Prostate gland (tissue), 2 donors: ENCODE measurements around the gene SCEL. TPM values are rescaled to one million over a fixed set of nuclear protein-coding genes. Genes with fewer than 3 reads are reported as not detected.
"Not testable (repeated sequence)": the region's sequence is repeated elsewhere in the genome, so short reads cannot be mapped to it uniquely, and the experiment has no call there.

Experiments
- DNase-seq: peaks from one replicate; pipeline ENCODE4 v3.0.0-alpha.2; 2019; ENCODE audit warnings: low spot score
- H3K27ac ChIP-seq, 2 donors: fragments of 200-600 bp; sonication (generic); 2 replicates each; pipeline ENCODE4 v1.5.1; 2017 to 2019
- H3K27me3 ChIP-seq: fragments of 200-600 bp; sonication (generic); replicated peaks from 2 replicates; pipeline ENCODE4 v1.5.1; 2019; ENCODE audit not compliant: insufficient read depth
- H3K36me3 ChIP-seq, 2 donors: fragments of 200-600 bp; sonication (generic); 1 replicate in 1 of 2; 2 replicates in 1 of 2; pipeline versions ENCODE4 v1.5.1 to v1.8.1; 2017 to 2019
- H3K4me1 ChIP-seq: fragments of 200-600 bp; sonication (generic); replicated peaks from 2 replicates; pipeline ENCODE4 v1.5.1; 2019
- H3K4me3 ChIP-seq, 2 donors: fragments of 200-600 bp; sonication (generic); 2 replicates each; pipeline ENCODE4 v1.5.1; 2017 to 2019
- H3K9me3 ChIP-seq: fragments of 200-600 bp; sonication (generic); 2 replicates; pipeline ENCODE4 v1.5.1; 2017
- POLR2A ChIP-seq: fragments of 450-650 bp; IDR thresholded peaks from one replicate; pipeline ENCODE4 v1.6.1; 2016; ENCODE audit warnings: antibody characterized with exemption, mild to moderate bottlenecking
- POLR2AphosphoS5 ChIP-seq: sonication (generic); formaldehyde crosslinking; IDR thresholded peaks from one replicate; pipeline ENCODE4 v1.6.1; 2017; ENCODE audit warnings: antibody characterized with exemption
- WGBS: methylation state at CpG from one replicate; pipeline ENCODE4 v1.1.5; 2018; 5-methylcytosine and 5-hydroxymethylcytosine counted together
- intact Hi-C: fragments of 100-400 bp; cut with DNase I; formaldehyde crosslinking; loops from one replicate; pipeline ENCODE4 v1.14.2; 2022
- total RNA-seq, 2 donors: library from RNA; depleted of rRNA; stranded (reverse); fragments of >200 nt; gene quantifications; one replicate each; pipeline ENCODE4 v1.1.0, GENCODE V29; 2016
- TF ChIP-seq, protein P1 (sequence below), 4 experiments: fragments of 200-600 bp in 2 of 4; fragments of 450-650 bp in 2 of 4; sonication (generic) in 2 of 4; IDR thresholded peaks; 1 replicate in 3 of 4; 2 replicates in 1 of 4; pipeline ENCODE4 v1.5.1; 2016 to 2019; ENCODE audit warnings: antibody characterized with exemption in 4 of 4, mild to moderate bottlenecking in 2 of 4, moderate library complexity in 2 of 4

SCEL gene
- total RNA-seq, 2 donors from 2014 or later: 0.09 to 2.3 TPM

DNA sequence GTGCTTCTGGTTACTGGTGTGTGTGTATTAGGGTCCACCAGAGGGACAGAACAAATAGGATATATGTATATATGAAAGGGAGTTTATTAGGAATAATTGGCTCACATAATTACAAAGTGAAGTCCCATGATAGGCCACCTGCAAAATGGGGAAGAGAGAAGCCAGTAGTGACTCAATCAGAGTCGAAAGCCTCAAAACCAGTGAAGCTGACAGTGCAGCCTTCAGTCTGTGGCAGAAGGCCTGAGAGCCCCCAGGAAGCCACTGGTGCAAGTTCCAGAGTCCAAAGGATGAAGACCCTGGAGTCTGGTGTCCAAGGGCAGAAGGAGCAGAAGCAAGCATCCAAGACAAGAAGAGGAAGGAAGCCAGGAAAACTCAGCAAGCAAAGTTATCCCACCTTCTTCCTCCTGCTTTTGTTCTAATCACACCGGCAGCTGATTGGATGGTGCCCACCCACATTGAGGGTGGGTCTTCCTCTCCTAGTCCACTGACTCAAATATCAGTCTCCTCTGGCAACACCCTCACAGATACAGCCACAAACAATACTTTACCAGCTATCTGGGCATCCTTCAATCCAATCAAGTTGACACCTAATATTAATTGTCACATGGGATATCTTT is 21.7 kb upstream of the SCEL start:
- DNase-seq: no peak
- Histone ChIP-seq H3K27me3 (no peaks in the 10 kb centered on the region), H3K36me3 (no peaks in the 10 kb centered on the region), H3K27ac (no peak overlapping the region), H3K9me3 (no peaks in the 10 kb centered on the region), H3K4me3 (no peak overlapping the region), H3K4me1 (no peaks in the 10 kb centered on the region)
- TF ChIP-seq, protein P1, sequence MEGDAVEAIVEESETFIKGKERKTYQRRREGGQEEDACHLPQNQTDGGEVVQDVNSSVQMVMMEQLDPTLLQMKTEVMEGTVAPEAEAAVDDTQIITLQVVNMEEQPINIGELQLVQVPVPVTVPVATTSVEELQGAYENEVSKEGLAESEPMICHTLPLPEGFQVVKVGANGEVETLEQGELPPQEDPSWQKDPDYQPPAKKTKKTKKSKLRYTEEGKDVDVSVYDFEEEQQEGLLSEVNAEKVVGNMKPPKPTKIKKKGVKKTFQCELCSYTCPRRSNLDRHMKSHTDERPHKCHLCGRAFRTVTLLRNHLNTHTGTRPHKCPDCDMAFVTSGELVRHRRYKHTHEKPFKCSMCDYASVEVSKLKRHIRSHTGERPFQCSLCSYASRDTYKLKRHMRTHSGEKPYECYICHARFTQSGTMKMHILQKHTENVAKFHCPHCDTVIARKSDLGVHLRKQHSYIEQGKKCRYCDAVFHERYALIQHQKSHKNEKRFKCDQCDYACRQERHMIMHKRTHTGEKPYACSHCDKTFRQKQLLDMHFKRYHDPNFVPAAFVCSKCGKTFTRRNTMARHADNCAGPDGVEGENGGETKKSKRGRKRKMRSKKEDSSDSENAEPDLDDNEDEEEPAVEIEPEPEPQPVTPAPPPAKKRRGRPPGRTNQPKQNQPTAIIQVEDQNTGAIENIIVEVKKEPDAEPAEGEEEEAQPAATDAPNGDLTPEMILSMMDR (IDR thresholded peaks at IDR 0.05): no peak
- TF ChIP-seq POLR2AphosphoS5 (no peak), POLR2A (no peak)
- 81% methylated on average over 2 of the region's 2 CpGs for WGBS
- intact Hi-C loops: no loop called here

- Histone ChIP-seq H3K27ac (no peak overlapping the region), H3K36me3 (no peaks in the 10 kb centered on the region), H3K9me3 (no peaks in the 10 kb centered on the region), H3K4me3 (no peak overlapping the region), H3K27me3 (no peaks in the 10 kb centered on the region), H3K4me1 (no peaks in the 10 kb centered on the region)
- 46% methylated on average over 1 of the region's 1 CpG for WGBS
- DNase-seq: no peak
- intact Hi-C loops: no loop called here
- no peak for TF ChIP-seq POLR2AphosphoS5
- TF ChIP-seq, protein P1 (IDR thresholded peaks at IDR 0.05): no peak
- TF ChIP-seq POLR2A: no peak
These were observed 21.2 kb upstream of the SCEL start for GRCh38 chr13:77514336-77514726.

DNA sequence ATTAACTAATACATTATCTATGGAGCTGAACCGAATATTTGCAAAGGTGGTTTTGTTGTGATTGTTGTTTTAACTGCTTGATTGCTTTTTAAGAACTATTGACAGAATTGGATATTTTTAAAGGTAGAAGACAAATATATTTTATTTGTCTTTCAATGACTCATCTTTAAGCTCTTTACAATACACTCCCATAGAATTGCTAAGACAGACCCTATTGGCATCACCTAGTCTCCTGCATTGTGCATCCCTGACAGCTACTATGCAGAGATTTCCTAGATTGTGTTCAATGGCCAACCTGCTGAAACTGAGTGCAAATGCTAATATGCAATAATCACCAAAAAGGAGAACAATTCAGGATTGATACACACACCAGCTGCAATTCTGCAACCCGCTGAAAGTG is 19.7 kb upstream of the SCEL start:
- intact Hi-C loops: no loop called here
- no peaks in the 10 kb centered on the region for H3K27me3 ChIP-seq
- no peaks in the 10 kb centered on the region for H3K9me3 ChIP-seq

GRCh38 chr13:77516342-77516789 is 19.1 kb upstream of the SCEL start:
- H3K27me3 ChIP-seq: no peaks in the 10 kb centered on the region
- WGBS: 69% methylated on average over 4 of the region's 4 CpGs
- H3K36me3 ChIP-seq: no peaks in the 10 kb centered on the region
- no peaks in the 10 kb centered on the region for H3K4me1 ChIP-seq
- no peak overlapping the region for H3K27ac ChIP-seq
- no peak overlapping the region for H3K4me3 ChIP-seq
- DNase-seq: no peak
- TF ChIP-seq, protein P1 (IDR thresholded peaks at IDR 0.05): no peak
- TF ChIP-seq POLR2AphosphoS5 (no peak), POLR2A (no peak)
- intact Hi-C loops: no loop called here
- no peaks in the 10 kb centered on the region for H3K9me3 ChIP-seq

More for the DNA sequence above, 19.7 kb upstream of the SCEL start:
- H3K27ac ChIP-seq: no peak overlapping the region
- TF ChIP-seq POLR2AphosphoS5 (no peak), POLR2A (no peak)
- TF ChIP-seq, protein P1 (IDR thresholded peaks at IDR 0.05): no peak
- H3K4me3 ChIP-seq: no peak overlapping the region
- WGBS: 74% methylated on average over 2 of the region's 2 CpGs
- no peak for DNase-seq
- H3K4me1 ChIP-seq: no peaks in the 10 kb centered on the region
- no peaks in the 10 kb centered on the region for H3K36me3 ChIP-seq

- intact Hi-C loops: no loop called here
- Histone ChIP-seq H3K9me3 (no peaks in the 10 kb centered on the region), H3K36me3 (no peaks in the 10 kb centered on the region), H3K4me3 (no peak overlapping the region), H3K27ac (no peak overlapping the region), H3K4me1 (no peaks in the 10 kb centered on the region), H3K27me3 (no peaks in the 10 kb centered on the region)
- TF ChIP-seq POLR2AphosphoS5 (no peak), POLR2A (no peak)
- TF ChIP-seq, protein P1 (IDR thresholded peaks at IDR 0.05): no peak
- DNase-seq: no peak
These were observed 17.2 kb upstream of the SCEL start for GRCh38 chr13:77518266-77518665.

- H3K4me3 ChIP-seq, DNase-seq, H3K36me3 ChIP-seq, H3K9me3 ChIP-seq, H3K4me1 ChIP-seq, H3K27ac ChIP-seq, H3K27me3 ChIP-seq, intact Hi-C loops: not testable (repeated sequence)
- WGBS: 100% methylated on average over 1 of the region's 1 CpG
These were observed 16.1 kb upstream of the SCEL start for GRCh38 chr13:77519396-77519795.
